Esophagus (tissue), 2 donors: Measurements from ENCODE around the gene ATP5MC2. TPM values are rescaled to one million over a fixed set of nuclear protein-coding genes. Genes with fewer than 3 reads are reported as not detected.
"Not testable (repeated sequence)": the region's sequence is repeated elsewhere in the genome, so short reads cannot be mapped to it uniquely, and the experiment has no call there.

Experiments
- H3K27ac ChIP-seq, 2 donors: one replicate each; pipeline ENCODE4 v1.5.1; 2013; ENCODE audit warnings: low read depth in 2 of 2, mild to moderate bottlenecking in 2 of 2, inconsistent platforms in 1 of 2, low read length in 1 of 2, moderate library complexity in 1 of 2
- H3K27me3 ChIP-seq, 2 donors: one replicate each; pipeline ENCODE4 v1.6.1; 2013; ENCODE audit warnings: low read length in 2 of 2, control low read depth in 1 of 2, mild to moderate bottlenecking in 1 of 2; ENCODE audit not compliant: insufficient read depth in 2 of 2, control insufficient read depth in 1 of 2
- H3K36me3 ChIP-seq, 2 donors: one replicate each; pipeline ENCODE4 v1.6.1; 2013; ENCODE audit warnings: low read length in 1 of 2; ENCODE audit not compliant: control insufficient read depth in 2 of 2, insufficient read depth in 2 of 2
- H3K4me1 ChIP-seq, 2 donors: one replicate each; pipeline ENCODE4 v1.6.1; 2013; ENCODE audit warnings: low read length in 1 of 2; ENCODE audit not compliant: control insufficient read depth in 2 of 2, insufficient read depth in 2 of 2
- H3K4me3 ChIP-seq, 2 donors: one replicate each; pipeline ENCODE4 v1.5.1; 2013; ENCODE audit warnings: low read length in 2 of 2, mild to moderate bottlenecking in 2 of 2, low read depth in 1 of 2, moderate library complexity in 1 of 2
- H3K9me3 ChIP-seq, 2 donors: one replicate each; pipeline ENCODE4 v1.6.1; 2013; ENCODE audit warnings: mild to moderate bottlenecking in 2 of 2, low read depth in 1 of 2, low read length in 1 of 2, moderate library complexity in 1 of 2; ENCODE audit not compliant: control insufficient read depth in 2 of 2, insufficient read depth in 1 of 2
- WGBS, 2 donors: extraction: QIAGEN DNeasy Blood & Tissue Kit; methylation state at CpG; one replicate each; pipeline ENCODE4 v1.1.7; 2013; 5-methylcytosine and 5-hydroxymethylcytosine counted together
- polyA plus RNA-seq, 2 donors: library from polyadenylated mRNA; stranded (reverse); fragments of 200-250 nt; gene quantifications; one replicate each; pipeline ENCODE4 v1.2.3, GENCODE V29; 2013
- donor health status: healthy with polysubstance abuse.
- donor health status: Bipolar disorder and iron deficiency.

Gene ATP5MC2
- polyA plus RNA-seq, 2 donors: 334 to 466 TPM

DNA sequence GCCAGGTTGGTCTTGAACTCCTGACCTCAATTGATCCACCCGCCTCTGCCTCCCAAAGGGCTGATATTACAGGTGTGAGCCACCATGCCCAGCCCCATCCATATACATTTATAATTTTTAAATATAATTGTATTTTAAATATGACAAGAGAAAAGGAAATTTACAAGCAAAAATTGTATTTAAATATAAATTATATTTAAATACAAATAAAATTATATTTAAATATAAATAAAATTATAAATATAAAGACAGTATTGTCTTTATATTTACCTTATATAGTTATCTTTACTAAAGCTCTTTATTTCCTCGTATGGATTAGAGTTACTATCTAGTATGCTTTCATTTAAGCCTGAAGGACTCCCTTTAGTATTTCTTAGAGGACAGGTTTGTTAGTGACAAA lies 37.8 kb downstream of the ATP5MC2 start:
- no peaks in the 10 kb centered on the region for H3K9me3 ChIP-seq
- no peaks in the 10 kb centered on the region for H3K27me3 ChIP-seq
- no peak overlapping the region for H3K4me3 ChIP-seq
- 86 to 93% methylated on average over 2 of the region's 2 CpGs for WGBS, 2 donors
- no peak overlapping the region for H3K27ac ChIP-seq
- no peaks in the 10 kb centered on the region for H3K36me3 ChIP-seq
- H3K4me1 ChIP-seq: no peaks in the 10 kb centered on the region

GRCh38 chr12:53636641-53637040 lies 39.2 kb downstream of the ATP5MC2 start:
- H3K27ac ChIP-seq: no peak overlapping the region
- WGBS, 2 donors: 32 to 35% methylated on average over 2 of the region's 2 CpGs
- H3K9me3 ChIP-seq: no peaks in the 10 kb centered on the region
- no peak overlapping the region for H3K4me3 ChIP-seq
- H3K36me3 ChIP-seq: no peaks in the 10 kb centered on the region
- H3K4me1 ChIP-seq: no peaks in the 10 kb centered on the region
- no peaks in the 10 kb centered on the region for H3K27me3 ChIP-seq

GRCh38 chr12:53635708-53636107 lies 40.2 kb downstream of the ATP5MC2 start:
- H3K27me3 ChIP-seq, H3K4me3 ChIP-seq, H3K36me3 ChIP-seq, H3K4me1 ChIP-seq, H3K27ac ChIP-seq, H3K9me3 ChIP-seq: not testable (repeated sequence)

DNA sequence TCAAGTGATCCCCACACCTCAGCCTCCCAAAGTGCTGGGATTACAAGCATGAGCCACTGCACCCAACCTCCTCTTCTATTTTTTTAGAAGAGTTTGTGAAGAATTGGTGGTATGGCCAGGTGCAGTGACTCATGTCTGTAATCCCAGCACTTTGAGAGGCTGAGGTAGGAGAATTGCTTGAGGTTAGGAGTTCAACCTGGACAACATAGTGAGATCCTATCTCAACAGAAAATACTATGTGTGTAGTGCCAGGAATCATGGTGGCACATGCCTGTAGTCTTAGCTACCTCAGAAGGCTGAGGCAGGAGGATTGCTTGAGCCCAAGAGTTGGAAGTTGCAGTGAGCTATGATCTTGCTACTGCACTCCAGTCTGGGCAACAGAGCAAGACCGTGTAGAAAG lies 44.2 kb downstream of the ATP5MC2 start:
- WGBS, 2 donors: 58 to 67% methylated on average over 1 of the region's 1 CpG
- H3K36me3 ChIP-seq: no peaks in the 10 kb centered on the region
- H3K9me3 ChIP-seq: no peaks in the 10 kb centered on the region
- no peak overlapping the region for H3K4me3 ChIP-seq
- H3K27me3 ChIP-seq: no peaks in the 10 kb centered on the region
- H3K4me1 ChIP-seq: no peaks in the 10 kb centered on the region
- no peak overlapping the region for H3K27ac ChIP-seq

DNA sequence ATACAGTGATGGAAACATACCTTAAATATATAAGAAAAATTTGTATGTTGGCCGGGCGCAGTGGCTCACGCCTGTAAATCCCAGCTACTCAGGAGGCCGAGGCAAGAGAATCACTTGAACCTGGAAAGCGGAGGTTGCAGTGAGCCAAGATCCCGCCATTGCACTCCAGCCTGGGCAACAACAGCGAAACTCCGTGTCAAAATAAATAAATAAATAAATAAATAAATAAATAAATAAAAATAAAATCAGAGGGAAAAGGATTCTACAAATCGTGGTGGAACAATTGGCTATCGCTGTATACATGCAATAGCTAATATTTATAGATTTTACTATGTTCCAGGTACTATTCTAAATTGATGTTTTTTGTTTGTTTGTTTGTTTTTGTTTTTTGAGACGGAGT lies 48.0 kb downstream of the ATP5MC2 start:
- Histone ChIP-seq H3K27ac (no peak overlapping the region), H3K4me1 (no peaks in the 10 kb centered on the region), H3K27me3 (no peaks in the 10 kb centered on the region), H3K36me3 (no peaks in the 10 kb centered on the region), H3K9me3 (no peaks in the 10 kb centered on the region), H3K4me3 (no peak overlapping the region)
- WGBS, 2 donors: 88 to 90% methylated on average over 11 of the region's 11 CpGs

DNA sequence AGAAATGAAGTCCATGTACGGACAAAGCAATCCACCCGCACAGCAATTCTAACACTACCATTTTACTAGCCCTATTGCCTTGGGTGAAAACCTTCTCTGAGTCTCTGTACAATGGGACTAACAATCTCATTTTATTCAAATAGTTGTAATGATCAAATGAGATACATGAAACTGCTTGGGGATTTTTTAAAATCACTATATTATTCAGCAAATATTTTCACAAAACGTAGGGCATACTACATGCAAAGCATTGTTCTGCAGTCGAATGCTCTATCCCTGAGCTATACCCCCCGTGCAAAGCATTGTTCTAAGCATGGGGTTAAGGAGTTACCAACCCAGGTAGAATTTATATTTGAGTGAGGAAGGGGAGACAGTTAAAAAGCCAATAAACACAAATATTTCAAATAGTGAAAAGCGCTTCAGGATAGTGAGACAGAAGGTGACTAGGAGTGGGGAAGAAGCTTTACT lies 49.1 kb downstream of the ATP5MC2 start:
- H3K27me3 ChIP-seq: no peaks in the 10 kb centered on the region
- H3K36me3 ChIP-seq: no peaks in the 10 kb centered on the region
- WGBS, 2 donors: 22 to 24% methylated on average over 6 of the region's 6 CpGs
- peak overlapping the region in 1 of 2 donors; percentile 90 for H3K27ac ChIP-seq
- no peaks in the 10 kb centered on the region for H3K9me3 ChIP-seq
- no peaks in the 10 kb centered on the region for H3K4me1 ChIP-seq
- H3K4me3 ChIP-seq: peak overlapping the region; percentile 73 to 89

DNA sequence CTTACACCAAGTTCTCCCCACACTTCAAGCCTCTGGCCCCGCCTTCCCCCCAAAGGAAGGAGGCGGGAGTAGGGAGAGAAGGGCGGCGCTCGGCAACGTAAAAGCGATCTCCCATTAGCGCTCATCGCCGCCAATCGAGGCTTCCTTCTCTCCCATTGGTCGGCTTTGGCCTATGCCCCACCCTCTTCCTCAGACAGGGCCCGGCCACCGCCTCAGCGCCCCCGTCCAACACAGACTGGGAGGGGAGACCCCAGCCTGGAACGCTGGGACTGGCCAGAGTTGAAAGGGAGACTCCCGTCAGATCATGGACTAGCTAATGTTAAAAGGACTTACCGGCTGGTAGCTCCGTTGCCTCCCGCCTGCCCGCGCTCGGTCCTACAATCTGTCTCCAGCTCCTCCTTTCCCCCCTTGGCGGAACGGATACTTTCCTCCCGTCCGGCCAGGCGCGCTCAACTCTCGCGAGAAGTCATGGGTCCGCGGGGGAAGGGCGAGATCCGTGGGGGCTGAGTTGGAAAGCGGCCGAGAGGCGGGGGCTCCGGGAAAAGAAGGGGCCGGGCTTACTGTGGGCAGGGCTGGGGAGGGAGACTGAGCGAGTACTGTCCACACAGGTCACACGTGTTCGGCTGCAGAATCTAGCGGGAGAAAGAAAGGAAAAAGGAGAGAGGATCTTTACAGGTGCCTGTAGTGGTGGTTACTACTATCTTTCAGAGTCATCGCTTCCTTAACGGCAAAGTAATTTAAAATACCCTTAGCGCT lies 49.8 kb downstream of the ATP5MC2 start, which contains the start of gene ATF7:
TSS of gene ATF7 (minus strand) at position 437 of the 756 bp plus-strand sequence. CDS start 25,382 bp downstream, outside the sequence.
- Histone ChIP-seq H3K36me3 (no peaks in the 10 kb centered on the region), H3K27me3 (no peaks in the 10 kb centered on the region), H3K4me3 (peak within 1 kb of the TSS; percentile 73 to 89), H3K27ac (peak within 1 kb of the TSS; percentile 90 to 98), H3K9me3 (no peaks in the 10 kb centered on the region), H3K4me1 (no peaks in the 10 kb centered on the region)
- WGBS, 2 donors: 0 to 1% methylated on average over 45 to 48 of the region's 48 CpGs

GRCh38 chr12:53625373-53625945 lies 50.4 kb downstream of the ATP5MC2 start:
- Histone ChIP-seq H3K4me3 (peak overlapping the region; percentile 73 to 89), H3K36me3 (no peaks in the 10 kb centered on the region), H3K4me1 (no peaks in the 10 kb centered on the region), H3K27ac (peak overlapping the region; percentile 65 to 98), H3K27me3 (no peaks in the 10 kb centered on the region), H3K9me3 (no peaks in the 10 kb centered on the region)
- WGBS, 2 donors: 8 to 10% methylated on average over 5 of the region's 5 CpGs

DNA sequence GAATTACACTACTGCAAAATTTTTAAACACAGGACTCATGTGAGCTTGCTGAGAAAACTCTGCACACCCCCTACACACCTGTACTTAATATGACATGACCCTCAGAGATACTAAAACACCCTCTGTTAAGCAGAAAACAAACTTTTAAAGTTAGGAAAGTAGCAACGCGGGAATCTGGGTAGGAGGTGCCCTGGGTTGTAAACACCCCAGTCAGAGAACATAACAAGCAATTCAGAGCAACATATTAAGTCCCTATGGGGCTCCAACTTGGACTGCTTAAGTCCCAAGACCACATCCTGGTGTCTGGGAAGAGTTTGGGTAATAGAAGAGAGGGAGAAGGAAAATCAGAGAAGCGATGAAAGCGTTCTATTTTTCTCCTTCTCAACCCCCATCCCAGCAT lies 50.9 kb downstream of the ATP5MC2 start:
- H3K27me3 ChIP-seq: no peaks in the 10 kb centered on the region
- WGBS, 2 donors: 26 to 30% methylated on average over 4 of the region's 4 CpGs
- no peaks in the 10 kb centered on the region for H3K4me1 ChIP-seq
- peak overlapping the region; percentile 73 to 89 for H3K4me3 ChIP-seq
- H3K36me3 ChIP-seq: no peaks in the 10 kb centered on the region
- no peaks in the 10 kb centered on the region for H3K9me3 ChIP-seq
- H3K27ac ChIP-seq: peak overlapping the region; percentile 65 to 78

GRCh38 chr12:53624458-53624857 lies 51.4 kb downstream of the ATP5MC2 start:
- WGBS, 2 donors: 17 to 22% methylated on average over 3 of the region's 3 CpGs
- Histone ChIP-seq H3K27me3 (no peaks in the 10 kb centered on the region), H3K36me3 (no peaks in the 10 kb centered on the region), H3K4me1 (no peaks in the 10 kb centered on the region), H3K9me3 (no peaks in the 10 kb centered on the region), H3K27ac (peak overlapping the region in 1 of 2 donors; percentile 63), H3K4me3 (peak overlapping the region in 1 of 2 donors; percentile 89)
